Body of pancreas (tissue), 4 donors: Measurements from ENCODE around the gene HAPLN3.

Source experiments
- POLR2A ChIP-seq, 3 donors: fragments of 450-650 bp; IDR thresholded peaks; one replicate each; pipeline ENCODE4 v1.6.1; 2016; ENCODE audit warnings: antibody characterized with exemption in 3 of 3, mild to moderate bottlenecking in 2 of 3
- TF ChIP-seq, protein P1 (sequence below), 7 experiments: fragments of 450-650 bp in 4 of 7; fragments of 200-600 bp in 3 of 7; sonication (generic) in 3 of 7; IDR thresholded peaks; one replicate each; pipeline ENCODE4 v1.5.1; 2016 to 2019; ENCODE audit warnings: antibody characterized with exemption in 7 of 7

DNA sequence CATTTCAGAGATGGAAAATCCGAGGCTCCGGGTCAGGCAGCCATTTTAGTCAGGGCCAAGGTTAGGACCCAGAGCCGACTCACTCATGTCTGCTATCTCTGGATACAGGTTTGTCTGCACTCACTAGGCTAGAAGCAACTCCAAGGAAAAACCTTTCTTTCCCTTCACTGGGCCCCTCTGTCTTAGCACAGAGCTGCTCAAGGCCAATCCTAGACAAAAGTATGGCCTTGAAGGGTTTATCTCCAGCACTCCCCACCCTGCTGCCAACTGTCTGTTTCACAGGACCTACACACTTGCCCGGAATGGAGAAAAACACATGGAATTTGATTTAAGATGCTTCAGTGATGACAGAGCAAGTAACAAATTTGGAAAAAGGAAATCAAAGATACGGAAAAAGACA is 66.6 kb downstream of the HAPLN3 start:
- TF ChIP-seq, protein P1, sequence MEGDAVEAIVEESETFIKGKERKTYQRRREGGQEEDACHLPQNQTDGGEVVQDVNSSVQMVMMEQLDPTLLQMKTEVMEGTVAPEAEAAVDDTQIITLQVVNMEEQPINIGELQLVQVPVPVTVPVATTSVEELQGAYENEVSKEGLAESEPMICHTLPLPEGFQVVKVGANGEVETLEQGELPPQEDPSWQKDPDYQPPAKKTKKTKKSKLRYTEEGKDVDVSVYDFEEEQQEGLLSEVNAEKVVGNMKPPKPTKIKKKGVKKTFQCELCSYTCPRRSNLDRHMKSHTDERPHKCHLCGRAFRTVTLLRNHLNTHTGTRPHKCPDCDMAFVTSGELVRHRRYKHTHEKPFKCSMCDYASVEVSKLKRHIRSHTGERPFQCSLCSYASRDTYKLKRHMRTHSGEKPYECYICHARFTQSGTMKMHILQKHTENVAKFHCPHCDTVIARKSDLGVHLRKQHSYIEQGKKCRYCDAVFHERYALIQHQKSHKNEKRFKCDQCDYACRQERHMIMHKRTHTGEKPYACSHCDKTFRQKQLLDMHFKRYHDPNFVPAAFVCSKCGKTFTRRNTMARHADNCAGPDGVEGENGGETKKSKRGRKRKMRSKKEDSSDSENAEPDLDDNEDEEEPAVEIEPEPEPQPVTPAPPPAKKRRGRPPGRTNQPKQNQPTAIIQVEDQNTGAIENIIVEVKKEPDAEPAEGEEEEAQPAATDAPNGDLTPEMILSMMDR (IDR thresholded peaks at IDR 0.05) = no peak
- no peak for TF ChIP-seq POLR2A (IDR thresholded peaks at IDR 0.05)
